ENCODE measurements around the gene EVX2. TPM values are rescaled to one million over a fixed set of nuclear protein-coding genes. Genes with fewer than 3 reads are reported as not detected.
A peak's percentile ranks its signal among the peaks of the same experiment; 100 is the strongest.

The EVX2 gene
- total and polyA plus RNA-seq, 7 donors: not detected

DNA sequence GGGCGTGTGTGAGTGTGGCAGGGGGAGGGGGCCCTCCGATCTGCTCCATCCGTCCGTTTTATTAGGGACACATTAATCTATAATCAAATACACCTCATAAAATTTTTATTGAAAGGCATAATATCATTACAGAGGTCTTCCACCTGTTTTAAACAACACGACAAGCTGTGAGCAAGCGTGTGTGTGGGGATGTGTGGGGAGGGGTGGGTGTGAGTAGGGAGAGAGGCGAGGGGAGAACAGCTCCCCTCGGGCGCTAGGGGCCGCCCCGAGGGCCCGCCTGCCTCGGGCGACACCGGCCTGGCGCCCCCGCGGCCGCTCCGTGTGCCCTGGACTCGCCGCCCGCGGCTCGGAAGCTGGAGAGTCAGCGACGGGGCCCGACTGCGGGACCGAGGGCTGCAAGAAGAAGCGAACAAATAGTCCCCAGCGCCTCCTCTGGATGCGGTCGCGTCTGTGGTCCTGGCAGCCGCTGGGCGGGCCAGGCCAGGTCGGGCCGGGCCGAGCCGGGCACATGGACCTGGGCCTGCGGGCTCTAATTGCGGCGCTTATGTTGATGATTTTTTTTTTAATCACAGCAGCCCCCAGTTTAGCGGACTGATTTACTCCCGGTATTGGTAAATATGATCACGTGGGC lies 38.4 kb upstream of the EVX2 start:
- ATAC-seq (peak; percentile 52 to 67 (median 58)), DNase-seq (no peak)
- Histone ChIP-seq H3K27ac (peak overlapping the region; percentile 87), H3K4me3 (peak overlapping the region; percentile 83), H3K9me3 (no peaks in the 10 kb centered on the region), H3K27me3 (ENCODE audit: insufficient read depth in 3 of 3, low read length in 2 of 3) (peaks cover 3 to 51% (median 34%) of the 10 kb centered on the region in 3 donors), H3K36me3 (ENCODE audit: insufficient read depth in 1 of 2, low read depth in 1 of 2) (no peaks in the 10 kb centered on the region), H3K4me1 (peaks cover 4% of the 10 kb centered on the region)
- 1 to 2% (median 1%) methylated on average over 31 to 47 of the region's 47 CpGs for whole genome bisulfite sequencing, 3 donors
- TF ChIP-seq, protein P1, sequence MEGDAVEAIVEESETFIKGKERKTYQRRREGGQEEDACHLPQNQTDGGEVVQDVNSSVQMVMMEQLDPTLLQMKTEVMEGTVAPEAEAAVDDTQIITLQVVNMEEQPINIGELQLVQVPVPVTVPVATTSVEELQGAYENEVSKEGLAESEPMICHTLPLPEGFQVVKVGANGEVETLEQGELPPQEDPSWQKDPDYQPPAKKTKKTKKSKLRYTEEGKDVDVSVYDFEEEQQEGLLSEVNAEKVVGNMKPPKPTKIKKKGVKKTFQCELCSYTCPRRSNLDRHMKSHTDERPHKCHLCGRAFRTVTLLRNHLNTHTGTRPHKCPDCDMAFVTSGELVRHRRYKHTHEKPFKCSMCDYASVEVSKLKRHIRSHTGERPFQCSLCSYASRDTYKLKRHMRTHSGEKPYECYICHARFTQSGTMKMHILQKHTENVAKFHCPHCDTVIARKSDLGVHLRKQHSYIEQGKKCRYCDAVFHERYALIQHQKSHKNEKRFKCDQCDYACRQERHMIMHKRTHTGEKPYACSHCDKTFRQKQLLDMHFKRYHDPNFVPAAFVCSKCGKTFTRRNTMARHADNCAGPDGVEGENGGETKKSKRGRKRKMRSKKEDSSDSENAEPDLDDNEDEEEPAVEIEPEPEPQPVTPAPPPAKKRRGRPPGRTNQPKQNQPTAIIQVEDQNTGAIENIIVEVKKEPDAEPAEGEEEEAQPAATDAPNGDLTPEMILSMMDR (IDR thresholded peaks at IDR 0.05): no peak
- intact Hi-C loops (cut with DNase I): loop anchor here in 1 of 2 donors (5.0 kb wide), 1 partner anchor 1025 kb away; no protein-coding TSS in a partner anchor

DNA sequence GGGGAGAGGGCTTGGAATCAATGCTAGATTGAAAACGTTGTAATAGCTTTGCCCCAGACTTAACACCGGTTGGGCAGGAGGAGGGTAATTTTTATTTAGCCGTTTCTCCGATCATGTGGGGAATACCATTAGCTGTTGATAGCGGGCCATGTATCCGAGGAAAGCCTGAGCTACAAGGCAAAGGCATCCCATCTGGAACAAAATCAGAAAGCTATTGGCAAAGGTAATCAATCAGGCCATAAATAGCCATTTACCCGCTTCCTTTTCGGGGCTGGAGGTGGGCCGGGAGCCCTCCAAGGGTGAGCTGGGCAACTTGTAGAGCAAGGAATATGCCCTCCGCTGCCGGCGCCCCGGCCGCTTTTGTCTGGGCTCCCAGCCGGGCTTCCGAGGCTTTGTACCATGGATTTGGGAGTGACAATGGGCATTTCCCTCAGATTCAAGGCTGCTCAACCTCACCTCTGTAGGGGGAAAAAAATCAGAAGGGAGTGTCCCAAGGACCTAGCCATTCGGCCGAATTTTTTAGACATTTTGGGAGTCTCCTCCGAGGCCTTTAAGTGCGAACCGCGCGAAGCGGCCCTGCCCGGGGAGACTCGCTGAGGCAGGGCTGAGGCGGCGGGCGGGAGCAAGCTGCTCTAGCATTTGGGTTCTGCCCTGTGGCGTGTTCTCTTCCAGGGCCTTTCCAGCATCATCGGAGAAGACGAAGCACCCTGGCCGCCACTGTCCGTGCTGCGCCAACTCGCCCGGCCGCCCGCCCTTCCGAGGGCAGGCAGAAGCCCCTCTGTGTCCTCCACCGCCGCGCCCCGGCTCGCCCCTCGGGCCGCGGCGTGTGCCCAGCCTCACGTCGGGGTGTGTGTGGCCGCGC lies 37.7 kb upstream of the EVX2 start:
- TF ChIP-seq, protein P1 (IDR thresholded peaks at IDR 0.05): no peak
- H3K27me3 ChIP-seq (ENCODE audit: insufficient read depth in 3 of 3, low read length in 2 of 3): peaks cover 7 to 59% (median 41%) of the 10 kb centered on the region in 3 donors
- intact Hi-C loops (cut with DNase I): loop anchor here in 1 of 2 donors (5.0 kb wide), 1 partner anchor 1026 kb away; no protein-coding TSS in a partner anchor
- WGBS, 3 donors: 28 to 35% (median 33%) methylated on average over 53 of the region's 53 CpGs
- H3K9me3 ChIP-seq: no peaks in the 10 kb centered on the region
- peak overlapping the region; percentile 83 for H3K4me3 ChIP-seq
- no peak for DNase-seq
- peaks cover under 1% of the 10 kb centered on the region for H3K4me1 ChIP-seq
- no peak overlapping the region for H3K27ac ChIP-seq
- no peak for ATAC-seq
- H3K36me3 ChIP-seq (ENCODE audit: insufficient read depth in 1 of 2, low read depth in 1 of 2): no peaks in the 10 kb centered on the region

DNA sequence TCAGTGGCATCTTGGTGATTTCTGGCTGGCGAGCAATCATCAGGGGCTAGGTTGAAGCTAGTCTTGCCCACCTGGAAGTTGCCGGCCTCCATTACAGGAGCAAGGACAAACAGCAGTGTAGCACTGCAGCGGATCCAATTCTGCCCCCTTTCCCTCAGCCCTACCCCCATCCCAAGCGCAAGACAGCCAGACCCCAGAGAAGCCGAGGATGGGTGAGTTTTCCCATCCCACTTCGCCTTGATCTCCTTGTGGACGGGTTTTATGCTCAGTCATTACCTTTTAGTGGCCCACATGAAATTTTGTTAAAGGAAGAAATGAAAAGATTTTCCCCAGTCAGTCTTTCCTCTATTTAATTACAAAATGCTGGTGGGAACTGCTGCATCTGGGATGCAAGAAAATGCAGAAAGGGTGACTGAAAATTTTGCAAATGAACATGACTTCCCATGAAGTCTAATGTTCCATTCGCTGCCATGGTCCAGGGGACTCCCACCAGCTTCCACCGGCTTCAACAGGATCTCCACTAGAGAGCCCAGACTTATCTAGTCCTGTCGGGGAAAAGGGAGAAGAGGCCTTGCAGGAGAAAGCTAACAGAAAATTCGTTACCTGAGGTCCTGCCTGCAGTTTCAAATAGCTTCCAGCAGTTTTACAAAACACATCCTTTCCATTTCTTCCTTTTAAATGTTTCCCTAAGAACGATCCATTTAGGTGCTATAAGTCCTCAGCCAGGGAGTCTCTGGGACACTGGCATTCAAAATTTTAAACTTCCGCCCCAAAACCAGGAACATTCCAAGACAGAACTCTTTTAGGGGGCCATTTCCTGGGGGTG lies 36.8 kb upstream of the EVX2 start:
- whole genome bisulfite sequencing, 3 donors: 75 to 78% (median 77%) methylated on average over 13 of the region's 13 CpGs
- peaks cover 2% of the 10 kb centered on the region for H3K4me1 ChIP-seq
- peaks cover 7 to 64% (median 49%) of the 10 kb centered on the region in 3 donors for H3K27me3 ChIP-seq (ENCODE audit: insufficient read depth in 3 of 3, low read length in 2 of 3)
- ATAC-seq: no peak
- no peaks in the 10 kb centered on the region for H3K9me3 ChIP-seq
- H3K36me3 ChIP-seq (ENCODE audit: insufficient read depth in 1 of 2, low read depth in 1 of 2): no peaks in the 10 kb centered on the region
- no peak overlapping the region for H3K4me3 ChIP-seq
- no peak for DNase-seq
- intact Hi-C loops (cut with DNase I): loop anchor here in 1 of 2 donors (5.0 kb wide), 1 partner anchor 1027 kb away; no protein-coding TSS in a partner anchor
- no peak overlapping the region for H3K27ac ChIP-seq
- TF ChIP-seq, protein P1 (IDR thresholded peaks at IDR 0.05): no peak

- Histone ChIP-seq H3K27me3 (ENCODE audit: insufficient read depth in 3 of 3, low read length in 2 of 3) (peaks cover 7 to 82% (median 60%) of the 10 kb centered on the region in 3 donors), H3K9me3 (no peaks in the 10 kb centered on the region), H3K4me1 (peaks cover 2% of the 10 kb centered on the region), H3K27ac (no peak overlapping the region), H3K36me3 (ENCODE audit: insufficient read depth in 1 of 2, low read depth in 1 of 2) (no peaks in the 10 kb centered on the region), H3K4me3 (no peak overlapping the region)
- no peak for DNase-seq
- WGBS, 3 donors: 24 to 32% (median 27%) methylated on average over 24 of the region's 24 CpGs
- ATAC-seq: no peak
- intact Hi-C loops (cut with DNase I): no loop called here
- TF ChIP-seq, protein P1 (IDR thresholded peaks at IDR 0.05): peak; percentile 18
Observed at GRCh38 chr2:176118601-176119339, 35.0 kb upstream of the EVX2 start.

Measured in psoas muscle (tissue), 8 donors.